Subcutaneous adipose tissue (tissue), 4 donors: Measurements from ENCODE around the gene CKMT1B. TPM values are rescaled to one million over a fixed set of nuclear protein-coding genes. Genes with fewer than 3 reads are reported as not detected.
"Not testable (repeated sequence)": the region's sequence is repeated elsewhere in the genome, so short reads cannot be mapped to it uniquely, and the experiment has no call there.

Source experiments
- CTCF ChIP-seq: fragments of 450-650 bp; IDR thresholded peaks from one replicate; pipeline ENCODE4 v1.5.1; 2016; ENCODE audit warnings: low read depth, mild to moderate bottlenecking, control low read depth, antibody characterized with exemption, moderate library complexity
- total RNA-seq, 4 donors: library from RNA; depleted of rRNA; stranded (reverse); fragments of >200 nt; gene quantifications; one replicate each; pipeline ENCODE4 v1.1.0, GENCODE V29; 2016

Gene CKMT1B
- under 1 TPM in 1 of 4 donors, not detected in 3; 0.68 TPM for total RNA-seq

GRCh38 chr15:43593328-43594190 lies at the start of gene CKMT1B:
TSS of gene CKMT1B (plus strand) at chr15:43594027. CDS start at chr15:43594219, 192 bp downstream.
- TF ChIP-seq CTCF: not testable (repeated sequence)

GRCh38 chr15:43544266-43544665 lies 49.6 kb upstream of the CKMT1B start:
- TF ChIP-seq CTCF: no peak

GRCh38 chr15:43545426-43545825 lies 48.4 kb upstream of the CKMT1B start:
- no peak for TF ChIP-seq CTCF

GRCh38 chr15:43547539-43547938 lies 46.3 kb upstream of the CKMT1B start:
- no peak for TF ChIP-seq CTCF

- TF ChIP-seq CTCF: no peak
Measured at GRCh38 chr15:43550527-43551363, 43.1 kb upstream of the CKMT1B start.

GRCh38 chr15:43552256-43552655 lies 41.6 kb upstream of the CKMT1B start:
- TF ChIP-seq CTCF: no peak

- TF ChIP-seq CTCF: no peak
Measured at GRCh38 chr15:43552986-43553385, 40.8 kb upstream of the CKMT1B start.
